Astrocyte (in vitro differentiated cells and primary cell): ENCODE results near the gene DMGDH. TPM values are rescaled to one million over a fixed set of nuclear protein-coding genes. Genes with fewer than 3 reads are reported as not detected.
A peak's percentile ranks its signal among the peaks of the same experiment; 100 is the strongest.

Experiments used
- DNase-seq: peaks from one replicate; pipeline ENCODE4 v3.0.0-alpha.2; 2010; ENCODE audit warnings: low read depth
- FAIRE-seq: peaks from 2 replicates; lab custom pipeline; 2011; peaks lifted over from hg19 to GRCh38; lab: Jason Lieb, UNC
- H2AFZ ChIP-seq: 2 replicates; pipeline ENCODE4 v1.6.0; 2012; ENCODE audit warnings: low read depth, low read length, inconsistent platforms
- H3K27ac ChIP-seq: 2 replicates; pipeline ENCODE4 v1.5.1; 2011; ENCODE audit warnings: low read depth, low read length, inconsistent platforms
- H3K27me3 ChIP-seq: 2 replicates; pipeline ENCODE4 v1.6.0; 2011; ENCODE audit warnings: low read length, inconsistent platforms; ENCODE audit not compliant: insufficient read depth
- H3K36me3 ChIP-seq: 2 replicates; pipeline ENCODE4 v1.5.1; 2011; ENCODE audit warnings: low read length, inconsistent platforms; ENCODE audit not compliant: insufficient read depth
- H3K4me1 ChIP-seq: 2 replicates; pipeline ENCODE4 v1.5.1; 2011; ENCODE audit warnings: low read length, inconsistent platforms; ENCODE audit not compliant: insufficient read depth
- H3K4me2 ChIP-seq: 2 replicates; pipeline ENCODE4 v1.6.0; 2012; ENCODE audit warnings: low read length, inconsistent platforms
- H3K4me3 ChIP-seq: 2 replicates; pipeline ENCODE4 v1.5.1; 2011; ENCODE audit warnings: low read depth, mild to moderate bottlenecking, low read length, inconsistent platforms; ENCODE audit not compliant: insufficient read depth
- H3K79me2 ChIP-seq: 2 replicates; pipeline ENCODE4 v1.6.0; 2012; ENCODE audit warnings: mild to moderate bottlenecking, low read length, inconsistent platforms; ENCODE audit not compliant: insufficient read depth
- H3K9ac ChIP-seq: 2 replicates; pipeline ENCODE4 v1.6.0; 2012; ENCODE audit warnings: mild to moderate bottlenecking, low read length, inconsistent platforms
- H3K9me3 ChIP-seq: 2 replicates; pipeline ENCODE4 v1.5.1; 2012; ENCODE audit warnings: low read depth, mild to moderate bottlenecking, low read length, inconsistent platforms; ENCODE audit not compliant: insufficient read depth
- H4K20me1 ChIP-seq: 2 replicates; pipeline ENCODE4 v1.6.0; 2012; ENCODE audit warnings: low read length, inconsistent platforms; ENCODE audit not compliant: insufficient read depth
- H3K27ac Mint-ChIP-seq: one replicate; pipeline ENCODE4 v1.8.0; 2021; ENCODE audit warnings: mild to moderate bottlenecking, mixed read lengths; ENCODE audit not compliant: unreplicated experiment
- H3K27me3 Mint-ChIP-seq: one replicate; pipeline ENCODE4 v1.8.0; 2021; ENCODE audit warnings: low read depth, mixed read lengths; ENCODE audit not compliant: unreplicated experiment
- H3K36me3 Mint-ChIP-seq: one replicate; pipeline ENCODE4 v1.8.0; 2021; ENCODE audit warnings: low read depth, mixed read lengths; ENCODE audit not compliant: unreplicated experiment
- H3K4me1 Mint-ChIP-seq: one replicate; pipeline ENCODE4 v1.8.0; 2021; ENCODE audit warnings: low read depth, mixed read lengths; ENCODE audit not compliant: unreplicated experiment
- H3K4me3 Mint-ChIP-seq: one replicate; pipeline ENCODE4 v1.8.0; 2021; ENCODE audit warnings: mild to moderate bottlenecking, moderate library complexity, mixed read lengths; ENCODE audit not compliant: unreplicated experiment
- H3K9me3 Mint-ChIP-seq: one replicate; pipeline ENCODE4 v1.8.0; 2021; ENCODE audit warnings: mild to moderate bottlenecking, mixed read lengths; ENCODE audit not compliant: unreplicated experiment
- EZH2 ChIP-seq: IDR thresholded peaks from 2 replicates; pipeline ENCODE4 v1.6.1; 2012; ENCODE audit warnings: mild to moderate bottlenecking, low read length, inconsistent platforms; ENCODE audit not compliant: insufficient read depth
- total RNA-seq: library from RNA; stranded (reverse); gene quantifications from 2 replicates; pipeline ENCODE4 v1.2.1, GENCODE V29; 2021
- TF ChIP-seq, protein P1 (sequence below): IDR thresholded peaks from 2 replicates; pipeline ENCODE4 v1.5.1; 2011; ENCODE audit warnings: low read depth, mild to moderate bottlenecking, inconsistent platforms, low read length, moderate library complexity; ENCODE audit not compliant: insufficient read depth

The DMGDH gene
- total RNA-seq, 1 donor from 2014 or later: not detected

DNA sequence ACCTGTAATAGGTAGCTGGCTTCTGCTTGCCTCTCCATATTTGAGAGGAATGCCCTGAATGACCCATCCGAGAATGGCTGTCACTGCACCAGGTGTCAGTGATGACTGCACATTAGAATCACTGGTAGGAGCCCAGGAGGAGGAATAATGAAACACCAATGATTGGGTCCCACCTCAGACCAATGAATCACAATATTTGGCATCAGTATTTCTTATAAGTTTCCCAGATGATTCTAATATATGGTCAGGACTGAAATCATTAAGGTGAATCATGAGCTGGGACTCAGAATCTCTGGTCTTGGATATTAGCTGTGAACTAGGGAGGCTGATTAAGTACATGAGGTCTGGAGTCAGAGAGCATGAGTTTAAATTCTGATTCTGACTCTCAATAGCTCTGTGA, 107.7 kb downstream of the DMGDH start:
- peak; percentile 45 for DNase-seq
- no peak for FAIRE-seq

DNA sequence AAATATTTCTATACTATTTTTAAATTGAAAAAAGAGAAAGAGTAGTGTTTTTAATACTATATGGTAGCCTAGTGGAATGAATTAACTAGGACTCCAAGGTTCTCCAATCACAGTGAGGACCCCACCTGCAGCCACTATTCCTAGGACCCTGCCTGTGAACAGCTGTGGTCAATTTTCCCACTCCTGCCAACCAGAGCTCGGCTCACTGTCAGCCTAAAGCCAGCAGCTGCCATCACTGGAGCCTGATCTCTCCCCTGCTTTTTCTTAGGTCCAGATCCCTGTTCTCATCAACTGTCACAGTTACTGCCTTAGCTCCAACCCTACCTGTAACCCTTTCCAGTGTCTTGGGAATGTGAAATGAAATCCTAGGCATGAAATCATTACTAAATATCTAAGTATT, 109.7 kb downstream of the DMGDH start:
- Mint-ChIP-seq H3K27ac (no peak overlapping the region), H3K4me3 (no peak overlapping the region), H3K27me3 (no peaks in the 10 kb centered on the region), H3K4me1 (peaks cover 2% of the 10 kb centered on the region), H3K9me3 (no peaks in the 10 kb centered on the region), H3K36me3 (no peaks in the 10 kb centered on the region)
- H2AFZ ChIP-seq: no peak overlapping the region
- H3K4me2 ChIP-seq: no peak overlapping the region
- H3K36me3 ChIP-seq: no peaks in the 10 kb centered on the region
- H4K20me1 ChIP-seq: no peaks in the 10 kb centered on the region
- DNase-seq (no peak), FAIRE-seq (no peak)
- no peaks in the 10 kb centered on the region for H3K9me3 ChIP-seq
- no peaks in the 10 kb centered on the region for H3K4me1 ChIP-seq
- H3K27me3 ChIP-seq: no peaks in the 10 kb centered on the region
- no peaks in the 10 kb centered on the region for H3K79me2 ChIP-seq
- no peak overlapping the region for H3K9ac ChIP-seq
- TF ChIP-seq, protein P1, sequence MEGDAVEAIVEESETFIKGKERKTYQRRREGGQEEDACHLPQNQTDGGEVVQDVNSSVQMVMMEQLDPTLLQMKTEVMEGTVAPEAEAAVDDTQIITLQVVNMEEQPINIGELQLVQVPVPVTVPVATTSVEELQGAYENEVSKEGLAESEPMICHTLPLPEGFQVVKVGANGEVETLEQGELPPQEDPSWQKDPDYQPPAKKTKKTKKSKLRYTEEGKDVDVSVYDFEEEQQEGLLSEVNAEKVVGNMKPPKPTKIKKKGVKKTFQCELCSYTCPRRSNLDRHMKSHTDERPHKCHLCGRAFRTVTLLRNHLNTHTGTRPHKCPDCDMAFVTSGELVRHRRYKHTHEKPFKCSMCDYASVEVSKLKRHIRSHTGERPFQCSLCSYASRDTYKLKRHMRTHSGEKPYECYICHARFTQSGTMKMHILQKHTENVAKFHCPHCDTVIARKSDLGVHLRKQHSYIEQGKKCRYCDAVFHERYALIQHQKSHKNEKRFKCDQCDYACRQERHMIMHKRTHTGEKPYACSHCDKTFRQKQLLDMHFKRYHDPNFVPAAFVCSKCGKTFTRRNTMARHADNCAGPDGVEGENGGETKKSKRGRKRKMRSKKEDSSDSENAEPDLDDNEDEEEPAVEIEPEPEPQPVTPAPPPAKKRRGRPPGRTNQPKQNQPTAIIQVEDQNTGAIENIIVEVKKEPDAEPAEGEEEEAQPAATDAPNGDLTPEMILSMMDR: no peak
- TF ChIP-seq EZH2: no peak
- no peak overlapping the region for H3K4me3 ChIP-seq
- no peak overlapping the region for H3K27ac ChIP-seq

More for the DNA sequence above, 107.7 kb downstream of the DMGDH start:
- TF ChIP-seq EZH2: no peak
- TF ChIP-seq, protein P1: no peak
- Mint-ChIP-seq H3K27ac (no peak overlapping the region), H3K4me1 (peaks cover 2% of the 10 kb centered on the region), H3K36me3 (no peaks in the 10 kb centered on the region), H3K9me3 (no peaks in the 10 kb centered on the region), H3K27me3 (no peaks in the 10 kb centered on the region), H3K4me3 (no peak overlapping the region)
- Histone ChIP-seq H3K27me3 (no peaks in the 10 kb centered on the region), H3K4me3 (no peak overlapping the region), H4K20me1 (no peaks in the 10 kb centered on the region), H3K27ac (no peak overlapping the region), H3K9ac (no peak overlapping the region), H3K79me2 (no peaks in the 10 kb centered on the region), H3K4me1 (no peaks in the 10 kb centered on the region), H3K4me2 (no peak overlapping the region), H2AFZ (no peak overlapping the region), H3K9me3 (no peaks in the 10 kb centered on the region), H3K36me3 (no peaks in the 10 kb centered on the region)

DNA sequence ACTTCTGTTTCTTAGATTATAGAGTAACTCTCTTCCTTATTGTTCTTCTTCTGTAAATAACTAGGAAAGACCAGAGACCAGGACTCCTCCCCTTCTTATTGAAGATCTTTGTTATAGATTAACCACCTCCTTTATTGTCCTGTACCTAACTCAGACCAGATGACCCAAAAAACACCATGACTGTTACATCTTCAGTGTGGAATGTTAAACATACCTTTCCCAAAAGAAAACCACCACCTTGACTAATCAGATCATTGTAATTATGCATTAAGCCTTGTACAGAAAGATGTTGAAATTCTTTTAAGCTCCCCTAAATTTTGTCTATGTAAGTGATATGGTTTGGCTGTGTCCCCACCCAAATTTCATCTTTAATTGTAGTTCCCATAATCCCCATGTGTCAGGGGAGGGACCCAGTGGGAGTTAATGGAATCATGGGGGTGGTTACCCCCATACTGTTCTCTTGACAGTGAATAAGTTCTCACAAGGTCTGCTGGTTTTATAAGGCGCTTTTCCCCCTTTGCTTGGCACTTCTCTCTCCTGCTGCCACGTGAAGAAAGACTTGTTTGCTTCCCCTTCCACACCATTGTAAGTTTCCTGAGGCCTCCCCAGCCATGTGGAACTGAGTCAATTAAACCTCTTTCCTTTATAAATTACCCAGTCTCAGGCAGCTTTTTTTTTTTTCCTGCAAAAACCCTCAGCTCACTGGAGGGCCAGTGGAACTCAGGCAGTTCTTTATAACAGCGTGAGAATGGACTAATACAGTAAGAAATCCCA, 110.6 kb downstream of the DMGDH start:
- H3K9me3 Mint-ChIP-seq: no peaks in the 10 kb centered on the region

More for the DNA sequence above, 110.6 kb downstream of the DMGDH start:
- H3K4me1 Mint-ChIP-seq: peaks cover 4% of the 10 kb centered on the region
- no peak overlapping the region for H2AFZ ChIP-seq
- no peak for TF ChIP-seq EZH2
- H3K4me2 ChIP-seq: no peak overlapping the region
- DNase-seq (no peak), FAIRE-seq (no peak)
- no peak overlapping the region for H3K4me3 ChIP-seq
- no peak overlapping the region for H3K9ac ChIP-seq
- H3K36me3 ChIP-seq: no peaks in the 10 kb centered on the region
- no peaks in the 10 kb centered on the region for H3K27me3 ChIP-seq
- H3K4me3 Mint-ChIP-seq: no peak overlapping the region
- no peaks in the 10 kb centered on the region for H3K9me3 ChIP-seq
- H3K79me2 ChIP-seq: no peaks in the 10 kb centered on the region
- no peak overlapping the region for H3K27ac Mint-ChIP-seq
- no peaks in the 10 kb centered on the region for H3K4me1 ChIP-seq
- no peaks in the 10 kb centered on the region for H4K20me1 ChIP-seq
- H3K36me3 Mint-ChIP-seq: no peaks in the 10 kb centered on the region
- no peak overlapping the region for H3K27ac ChIP-seq
- no peaks in the 10 kb centered on the region for H3K27me3 Mint-ChIP-seq
